AG04450 (cell line): Measurements from ENCODE around the gene CCL27. TPM values are rescaled to one million over a fixed set of nuclear protein-coding genes. Genes with fewer than 3 reads are reported as not detected.

Experiments
- CTCF ChIA-PET: fragments of 300-600, 350-600 bp; formaldehyde crosslinking; extraction: SDS; loops from one replicate; lab custom pipeline; 2022; ENCODE audit warnings: antibody characterized with exemption, inconsistent platforms; lab: Charles Lee
- POLR2A ChIA-PET: fragments of 350-600 bp; formaldehyde crosslinking; extraction: SDS; loops from one replicate; lab custom pipeline; 2021; ENCODE audit warnings: antibody characterized with exemption, inconsistent platforms; lab: Yijun Ruan, JAX
- DNase-seq: peaks from one replicate; pipeline ENCODE4 v3.0.0-alpha.2; 2011; ENCODE audit warnings: low read depth, low spot score
- H3K27ac ChIP-seq: one replicate; pipeline ENCODE4 v1.5.1; 2012; ENCODE audit warnings: low read depth, low read length, control low read depth
- H3K27me3 ChIP-seq: one replicate; pipeline ENCODE4 v1.6.0; 2012; ENCODE audit warnings: low read length; ENCODE audit not compliant: control insufficient read depth, insufficient read depth
- H3K4me3 ChIP-seq: 2 replicates; pipeline ENCODE4 v1.5.1; 2011; ENCODE audit warnings: mild to moderate bottlenecking, low read depth, low read length, control low read depth
- H3K9me3 ChIP-seq: 2 replicates; pipeline ENCODE4 v1.5.1; 2012; ENCODE audit warnings: low read length; ENCODE audit not compliant: control insufficient read depth, insufficient read depth
- CTCF ChIP-seq: IDR thresholded peaks from 2 replicates; pipeline ENCODE4 v1.5.1; 2011; ENCODE audit warnings: low read depth, low read length, control low read depth, inconsistent platforms
- polyA minus RNA-seq: library from RNA; depleted of rRNA, polyadenylated mRNA; stranded (reverse); fragments of >200 nt; gene quantifications from 2 replicates; pipeline ENCODE4 v1.2.3, GENCODE V29; 2011; rRNA and poly(A)+ RNA removed
- polyA plus RNA-seq: library from polyadenylated mRNA; depleted of rRNA; stranded (reverse); fragments of >200 nt; gene quantifications from 2 replicates; pipeline ENCODE4 v1.2.3, GENCODE V29; 2011; rRNA removed

The CCL27 gene, protein sequence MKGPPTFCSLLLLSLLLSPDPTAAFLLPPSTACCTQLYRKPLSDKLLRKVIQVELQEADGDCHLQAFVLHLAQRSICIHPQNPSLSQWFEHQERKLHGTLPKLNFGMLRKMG
- not detected in 2 replicates for polyA plus RNA-seq
- not detected in 2 replicates for polyA minus RNA-seq

- Histone ChIP-seq H3K9me3 (no peaks in the 10 kb centered on the region), H3K27ac (no peak within 1 kb of the TSS), H3K4me3 (no peak within 1 kb of the TSS), H3K27me3 (no peaks in the 10 kb centered on the region)
- TF ChIP-seq CTCF, result no peak
- CTCF ChIA-PET, result interaction anchor here (1.4 to 1.9 kb wide), 2 partner anchors 29 to 40 kb away, joined by 4 read pairs; no protein-coding TSS in a partner anchor
- DNase-seq, result no peak
- POLR2A ChIA-PET, result interaction anchor here (1.1 kb wide), 1 partner anchor 11 kb away, joined by 3 read pairs; no protein-coding TSS in a partner anchor
These were observed at the start of gene CCL27 for GRCh38 chr9:34662526-34663302. Gene CCL27 (minus strand): TSS chr9:34662657. CDS start chr9:34662633, 24 bp downstream.

- ChIA-PET POLR2A (no interaction called here), CTCF (interaction anchor here (5.2 kb wide), 1 partner anchor 10 kb away, joined by 40 read pairs; no protein-coding TSS in a partner anchor)
- TF ChIP-seq CTCF, result no peak
- Histone ChIP-seq H3K4me3 (no peak overlapping the region), H3K27ac (no peak overlapping the region), H3K9me3 (no peaks in the 10 kb centered on the region), H3K27me3 (peaks cover 29% of the 10 kb centered on the region)
- DNase-seq, result no peak
These were observed 49.7 kb upstream of the CCL27 start for GRCh38 chr9:34712140-34712539.

DNA sequence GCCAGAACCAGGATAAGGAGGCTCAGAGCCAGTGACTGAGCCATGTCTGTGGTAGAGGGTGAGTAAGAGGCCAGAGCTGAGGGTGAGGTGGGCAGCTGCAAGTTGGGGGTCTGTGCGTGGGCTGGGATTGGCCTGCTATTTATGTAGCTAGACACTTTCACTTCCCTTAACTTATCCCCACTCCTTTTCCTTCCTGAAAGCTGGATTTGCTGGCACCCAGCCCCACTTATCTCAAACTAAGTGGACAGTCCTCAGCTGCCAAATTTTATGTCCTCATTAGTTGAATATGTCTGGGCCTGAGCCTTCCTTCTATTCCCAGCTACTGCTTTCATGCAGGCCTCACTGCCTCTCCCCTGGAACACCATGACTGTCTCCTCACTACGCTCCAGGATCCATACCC, 47.6 kb upstream of the CCL27 start, which contains the start of gene CCL21:
CCL21 (minus strand) TSS at position 114 of the 400 bp plus-strand sequence; CDS start at position 44, 70 bp downstream.
- Histone ChIP-seq H3K4me3 (no peak within 1 kb of the TSS), H3K27me3 (peaks cover 27% of the 10 kb centered on the region), H3K9me3 (no peaks in the 10 kb centered on the region), H3K27ac (no peak within 1 kb of the TSS)
- DNase-seq, result no peak
- ChIA-PET CTCF (interaction anchor here (1.6 to 2.1 kb wide), 2 partner anchors 8 to 9 kb away, joined by 11 to 13 read pairs; no protein-coding TSS in a partner anchor), POLR2A (no interaction called here)
- no peak for TF ChIP-seq CTCF

GRCh38 chr9:34709196-34709978, 46.9 kb upstream of the CCL27 start:
- CTCF ChIA-PET, result interaction anchor here (1.6 to 2.1 kb wide), 2 partner anchors 7 to 9 kb away, joined by 11 to 13 read pairs; no protein-coding TSS in a partner anchor
- Histone ChIP-seq H3K9me3 (no peaks in the 10 kb centered on the region), H3K27me3 (peaks cover 23% of the 10 kb centered on the region), H3K27ac (no peak overlapping the region), H3K4me3 (no peak overlapping the region)
- TF ChIP-seq CTCF, result no peak
- no peak for DNase-seq
- POLR2A ChIA-PET, result no interaction called here
